Stimulated activated CD8-positive, alpha-beta memory T cell treated with anti-CD3 and anti-CD28 coated beads, Interleukin-15, amount 100 ng/mL, for 1 hour (primary cell): ENCODE data around the gene NUP98.

Experiments
- DNase-seq: peaks from one replicate; pipeline ENCODE4 v3.0.0-alpha.2; 2020; ENCODE audit warnings: low read depth

The NUP98 gene

GRCh38 chr11:3797329-3798090 lies at the start of gene NUP98:
NUP98 (minus strand) TSS chr11:3797554; CDS start chr11:3782117, 15,437 bp downstream.
- peak; percentile 98 for DNase-seq

- no peak for DNase-seq
These were observed 48.3 kb upstream of the NUP98 start for GRCh38 chr11:3845670-3846069.

- no peak for DNase-seq
These were observed 47.9 kb upstream of the NUP98 start for GRCh38 chr11:3845246-3845645.

- DNase-seq: no peak
These were observed 46.0 kb upstream of the NUP98 start for GRCh38 chr11:3843326-3843725.

GRCh38 chr11:3841426-3842350 lies 44.3 kb upstream of the NUP98 start:
- peak; percentile 77 for DNase-seq

- DNase-seq: no peak
These were observed 43.6 kb upstream of the NUP98 start, which contains the start of gene RHOG for GRCh38 chr11:3840870-3841425. RHOG (minus strand) TSS chr11:3840959; CDS start chr11:3828138, 12,821 bp downstream.

GRCh38 chr11:3840004-3840869 lies 42.9 kb upstream of the NUP98 start:
- no peak for DNase-seq

GRCh38 chr11:3838504-3838903 lies 41.1 kb upstream of the NUP98 start:
- no peak for DNase-seq

- DNase-seq: no peak
These were observed 40.4 kb upstream of the NUP98 start for GRCh38 chr11:3837793-3838192.

- DNase-seq: no peak
These were observed 39.5 kb upstream of the NUP98 start for GRCh38 chr11:3836903-3837302.

- DNase-seq: no peak
These were observed 38.4 kb upstream of the NUP98 start for GRCh38 chr11:3835751-3836150.

- DNase-seq: no peak
These were observed 37.5 kb upstream of the NUP98 start for GRCh38 chr11:3834664-3835461.

- DNase-seq: no peak
These were observed 37.0 kb upstream of the NUP98 start for GRCh38 chr11:3834349-3834663.

- DNase-seq: no peak
These were observed 36.1 kb upstream of the NUP98 start for GRCh38 chr11:3833449-3833848.

- no peak for DNase-seq
These were observed 35.5 kb upstream of the NUP98 start for GRCh38 chr11:3832816-3833215.

GRCh38 chr11:3831378-3832239 lies 34.3 kb upstream of the NUP98 start:
- no peak for DNase-seq

GRCh38 chr11:3830730-3831129 lies 33.4 kb upstream of the NUP98 start:
- DNase-seq: no peak

GRCh38 chr11:3830088-3830487 lies 32.7 kb upstream of the NUP98 start:
- DNase-seq: no peak

- DNase-seq: no peak
These were observed 30.3 kb upstream of the NUP98 start for GRCh38 chr11:3827434-3828186.
